ENCODE data around the gene ADM.

ADM gene

GRCh38 chr11:10267821-10268220, 37.1 kb upstream of the ADM start:
- no peak for DNase-seq (ENCODE audit: low read depth)
- no peak for TF ChIP-seq CTCF (IDR thresholded peaks at IDR 0.05; ENCODE audit: control insufficient read depth, extremely low read depth, insufficient read depth)
- H3K4me3 ChIP-seq (ENCODE audit: low read depth, low read length), result no peak overlapping the region

DNA sequence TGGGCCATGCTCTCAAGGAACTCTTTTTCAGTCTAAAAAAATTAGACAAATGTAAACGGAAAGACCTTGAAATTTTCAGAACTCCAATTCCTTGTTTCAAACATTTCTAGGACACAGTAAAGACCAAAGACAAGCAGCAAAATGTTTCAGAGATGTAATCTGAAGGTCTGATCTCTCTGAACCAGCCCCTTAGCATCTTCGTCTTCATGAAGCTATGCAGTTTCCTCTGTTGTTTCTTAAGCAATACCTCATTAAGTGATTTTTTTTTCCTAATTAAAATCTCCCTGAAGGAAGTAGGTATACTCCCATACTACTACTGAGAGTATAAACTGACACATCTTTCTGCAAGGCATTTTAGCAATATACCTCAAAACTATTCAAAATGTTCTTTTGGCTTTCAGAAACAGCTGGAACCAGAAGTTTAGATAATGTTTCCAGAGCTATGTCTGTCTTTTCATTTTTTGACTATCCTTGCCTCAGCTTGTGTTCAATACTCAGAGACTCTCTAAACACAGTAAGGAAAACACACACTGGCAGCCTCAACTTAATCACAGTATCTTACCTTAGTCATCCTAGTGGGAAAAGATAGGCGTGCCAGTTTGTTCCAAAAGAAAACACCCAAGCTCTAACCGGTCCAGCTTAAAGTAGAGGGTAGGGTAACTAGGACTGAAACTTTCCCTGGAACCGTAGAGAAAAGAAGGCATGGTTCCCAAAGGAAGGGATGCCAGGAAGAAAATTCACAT, 36.0 kb upstream of the ADM start:
- H3K4me3 ChIP-seq (ENCODE audit: low read depth, low read length), result no peak overlapping the region
- TF ChIP-seq CTCF (IDR thresholded peaks at IDR 0.05; ENCODE audit: control insufficient read depth, extremely low read depth, insufficient read depth), result no peak
- no peak for DNase-seq (ENCODE audit: low read depth)

DNA sequence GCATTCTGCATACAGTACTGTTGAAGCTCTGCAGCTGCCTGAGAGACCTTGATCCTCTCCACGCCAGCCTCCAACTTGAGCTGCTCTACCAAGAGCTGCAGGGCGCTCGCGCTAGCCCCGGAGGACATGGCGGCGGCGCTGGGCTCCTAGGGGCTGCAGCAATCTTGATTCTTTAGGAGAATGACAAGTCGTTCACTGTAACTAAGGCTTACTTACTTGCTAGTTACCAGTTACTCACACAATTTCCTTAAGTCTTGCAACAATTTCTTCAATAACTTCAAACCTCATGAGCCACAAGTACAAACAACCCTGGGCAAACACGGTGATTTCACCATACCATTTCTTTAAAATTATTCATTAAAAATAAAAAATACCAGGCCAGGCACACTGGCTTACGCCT, 32.7 kb upstream of the ADM start:
- DNase-seq (ENCODE audit: low read depth), result no peak

GRCh38 chr11:10273738-10274137, 31.1 kb upstream of the ADM start:
- DNase-seq (ENCODE audit: low read depth), result no peak
- TF ChIP-seq CTCF (IDR thresholded peaks at IDR 0.05; ENCODE audit: control insufficient read depth, extremely low read depth, insufficient read depth), result no peak
- H3K4me3 ChIP-seq (ENCODE audit: low read depth, low read length), result no peak overlapping the region

More for the DNA sequence above, 32.7 kb upstream of the ADM start:
- H3K4me3 ChIP-seq (ENCODE audit: low read depth, low read length), result no peak overlapping the region
- no peak for TF ChIP-seq CTCF (IDR thresholded peaks at IDR 0.05; ENCODE audit: control insufficient read depth, extremely low read depth, insufficient read depth)

DNA sequence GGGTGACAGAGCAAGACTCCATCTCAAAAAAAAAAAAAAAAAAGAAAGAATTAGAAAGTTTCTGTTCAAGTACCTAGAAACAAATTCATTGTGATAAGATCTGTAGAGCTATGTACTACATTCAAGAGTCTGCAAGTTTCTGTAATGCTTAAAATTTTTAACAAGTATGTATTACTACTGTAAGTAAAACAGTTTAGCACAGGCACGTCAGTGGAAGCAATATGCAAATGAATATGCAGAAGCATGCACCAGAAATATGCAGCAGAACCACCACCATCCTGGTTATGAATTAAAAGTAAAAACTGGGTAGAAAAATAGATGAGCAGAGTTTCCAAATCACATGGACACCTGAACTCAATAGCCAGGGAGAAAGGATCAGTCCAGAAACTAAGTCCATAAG, 30.1 kb upstream of the ADM start:
- DNase-seq (ENCODE audit: low read depth), result no peak
- H3K4me3 ChIP-seq (ENCODE audit: low read depth, low read length), result no peak overlapping the region
- TF ChIP-seq CTCF (IDR thresholded peaks at IDR 0.05; ENCODE audit: control insufficient read depth, extremely low read depth, insufficient read depth), result no peak

DNA sequence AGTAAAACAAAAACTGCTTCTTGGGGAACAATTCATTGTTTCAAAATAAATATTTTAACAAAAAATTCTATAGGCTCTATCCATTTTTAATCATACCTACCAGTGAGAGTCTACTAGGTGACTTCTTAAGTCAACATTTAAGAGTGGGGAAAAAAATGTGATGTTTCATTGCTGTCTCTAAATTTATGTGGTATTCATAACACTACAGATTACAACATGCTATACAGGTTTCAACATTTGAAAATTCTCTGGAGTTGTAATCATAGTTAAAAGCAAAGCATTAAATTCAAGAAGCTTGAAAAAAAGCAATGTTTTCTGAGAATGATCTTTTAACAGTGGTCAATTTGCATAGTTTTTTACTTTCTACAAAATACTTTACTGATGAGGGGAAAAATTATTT, 29.2 kb upstream of the ADM start:
- no peak overlapping the region for H3K4me3 ChIP-seq (ENCODE audit: low read depth, low read length)
- DNase-seq (ENCODE audit: low read depth), result no peak
- TF ChIP-seq CTCF (IDR thresholded peaks at IDR 0.05; ENCODE audit: control insufficient read depth, extremely low read depth, insufficient read depth), result no peak

GRCh38 chr11:10282117-10282516, 22.8 kb upstream of the ADM start:
- DNase-seq (ENCODE audit: low read depth), result no peak
- TF ChIP-seq CTCF (IDR thresholded peaks at IDR 0.05; ENCODE audit: control insufficient read depth, extremely low read depth, insufficient read depth), result no peak
- H3K4me3 ChIP-seq (ENCODE audit: low read depth, low read length), result no peak overlapping the region

Measured in LNCaP clone FGC (cell line).